H1 (cell line): ENCODE measurements around the gene DKK1. TPM values are rescaled to one million over a fixed set of nuclear protein-coding genes. Genes with fewer than 3 reads are reported as not detected.

Experiments
- CTCF ChIA-PET: fragments of 300-600 bp; sonication (Branson Sonifier 250); formaldehyde crosslinking; loops from one replicate; lab custom pipeline; 2021; ENCODE audit not compliant: partially characterized antibody; lab: Charles Lee
- POLR2A ChIA-PET: fragments of 300-600 bp; sonication (Branson Sonifier 250); formaldehyde crosslinking; loops from one replicate; lab custom pipeline; 2021; ENCODE audit warnings: inconsistent platforms; ENCODE audit not compliant: partially characterized antibody; lab: Charles Lee
- DNase-seq, 2 experiments: peaks; one replicate each; pipeline versions ENCODE4 v3.0.0 to v3.0.0-alpha.2; 2010 to 2022; ENCODE audit warnings: low spot score in 2 of 2, low read depth in 1 of 2, mixed read lengths in 1 of 2
- FAIRE-seq: peaks from 2 replicates; lab custom pipeline; 2011; peaks lifted over from hg19 to GRCh38; lab: Jason Lieb, UNC
- H2AFZ ChIP-seq: 2 replicates; pipeline ENCODE4 v1.8.1; 2012; ENCODE audit warnings: low read length, inconsistent platforms
- H2AK5ac ChIP-seq: 2 replicates; pipeline ENCODE4 v1.6.1; 2013; ENCODE audit warnings: low read depth, low read length
- H2BK120ac ChIP-seq: replicated peaks from 2 replicates; pipeline ENCODE3; 2013; ENCODE audit warnings: low read depth, low read length, inconsistent platforms
- H2BK12ac ChIP-seq: 2 replicates; pipeline ENCODE4 v1.6.1; 2013; ENCODE audit warnings: low read depth, low read length
- H2BK15ac ChIP-seq: 2 replicates; pipeline ENCODE4 v1.6.1; 2013; ENCODE audit warnings: low read length
- H2BK20ac ChIP-seq: 2 replicates; pipeline ENCODE4 v1.6.1; 2013; ENCODE audit warnings: low read length
- H2BK5ac ChIP-seq: 2 replicates; pipeline ENCODE4 v1.6.1; 2013; ENCODE audit warnings: low read depth, low read length
- H3K14ac ChIP-seq: 2 replicates; pipeline ENCODE4 v1.6.1; 2013; ENCODE audit warnings: inconsistent platforms; ENCODE audit not compliant: insufficient read length
- H3K18ac ChIP-seq: 2 replicates; pipeline ENCODE4 v1.6.1; 2013; ENCODE audit warnings: low read length; ENCODE audit errors: extremely low read depth
- H3K23ac ChIP-seq: 2 replicates; pipeline ENCODE4 v1.6.1; 2013; ENCODE audit warnings: inconsistent platforms; ENCODE audit not compliant: insufficient read length
- H3K23me2 ChIP-seq: 2 replicates; pipeline ENCODE4 v1.6.1; 2013; ENCODE audit warnings: low read depth, low read length
- H3K27ac ChIP-seq: 2 replicates; pipeline ENCODE4 v1.6.1; 2011; ENCODE audit warnings: low read depth, low read length, inconsistent platforms
- H3K27me3 ChIP-seq, 4 experiments: replicated peaks in 1 of 4; 1 replicate in 1 of 4; 2 replicates in 3 of 4; pipeline versions ENCODE4 v1.6.1 to v1.8.1; 2011 to 2013; ENCODE audit warnings: low read length in 3 of 4, mild to moderate bottlenecking in 3 of 4, inconsistent platforms in 2 of 4, mixed read lengths in 2 of 4, moderate library complexity in 1 of 4; ENCODE audit not compliant: control insufficient read depth in 3 of 4, insufficient read depth in 3 of 4; ENCODE audit errors: extremely low read depth in 1 of 4
- H3K36me3 ChIP-seq, 4 experiments: 2 replicates each; pipeline versions ENCODE4 v1.6.1 to v1.8.1; 2011 to 2013; ENCODE audit warnings: mild to moderate bottlenecking in 4 of 4, low read length in 3 of 4, moderate library complexity in 2 of 4, control low read depth in 1 of 4, inconsistent platforms in 1 of 4; ENCODE audit not compliant: insufficient read depth in 4 of 4, control insufficient read depth in 2 of 4
- H3K4ac ChIP-seq: replicated peaks from 2 replicates; pipeline ENCODE3; 2013; ENCODE audit warnings: low read length, low read depth, mixed read lengths, inconsistent platforms; ENCODE audit not compliant: insufficient read length
- H3K4me1 ChIP-seq, 4 experiments: replicated peaks in 1 of 4; 1 replicate in 1 of 4; 2 replicates in 3 of 4; pipeline versions ENCODE4 v1.6.1 to v1.8.1; 2011 to 2013; ENCODE audit warnings: low read length in 3 of 4, inconsistent platforms in 2 of 4, mixed read lengths in 1 of 4; ENCODE audit not compliant: insufficient read depth in 4 of 4, control insufficient read depth in 3 of 4
- H3K4me2 ChIP-seq, 2 experiments: 2 replicates each; pipeline versions ENCODE4 v1.6.1 to v1.8.1; 2011 to 2013; ENCODE audit warnings: low read depth in 2 of 2, low read length in 2 of 2, control low read depth in 1 of 2, inconsistent platforms in 1 of 2, mild to moderate bottlenecking in 1 of 2; ENCODE audit not compliant: insufficient read depth in 1 of 2
- H3K4me3 ChIP-seq, 4 experiments: fragments of 200-600, 300-600 bp in 1 of 4; sonication (generic), shearing (Covaris generic), sonication (Bioruptor Twin) in 1 of 4; 2 replicates each; pipeline versions ENCODE4 v1.5.1 to v1.8.1; 2011 to 2016; ENCODE audit warnings: low read length in 4 of 4, low read depth in 3 of 4, control low read depth in 2 of 4, inconsistent platforms in 2 of 4, mild to moderate bottlenecking in 2 of 4, mixed read lengths in 1 of 4, moderate library complexity in 1 of 4; ENCODE audit not compliant: insufficient read depth in 2 of 4; ENCODE audit errors: extremely low read depth in 1 of 4
- H3K56ac ChIP-seq: replicated peaks from 2 replicates; pipeline ENCODE3; 2013; ENCODE audit warnings: low read depth, mild to moderate bottlenecking, mixed read lengths, low read length, inconsistent platforms; ENCODE audit not compliant: insufficient read length
- H3K79me1 ChIP-seq: 2 replicates; pipeline ENCODE4 v1.6.1; 2013; ENCODE audit warnings: low read depth, low read length, control low read depth
- H3K79me2 ChIP-seq, 2 experiments: 2 replicates each; pipeline versions ENCODE4 v1.6.1 to v1.8.1; 2012 to 2013; ENCODE audit warnings: low read length in 2 of 2, mild to moderate bottlenecking in 2 of 2, inconsistent platforms in 1 of 2; ENCODE audit not compliant: insufficient read depth in 2 of 2, control insufficient read depth in 1 of 2
- H3K9ac ChIP-seq, 4 experiments: replicated peaks in 1 of 4; 1 replicate in 1 of 4; 2 replicates in 3 of 4; pipeline versions ENCODE4 v1.6.1 to v1.8.1; 2011 to 2013; ENCODE audit warnings: low read depth in 3 of 4, low read length in 3 of 4, control low read depth in 2 of 4, mild to moderate bottlenecking in 2 of 4, moderate library complexity in 2 of 4, inconsistent platforms in 1 of 4; ENCODE audit errors: extremely low read depth in 1 of 4
- H3K9me3 ChIP-seq, 2 experiments: 2 replicates each; pipeline versions ENCODE4 v1.6.1 to v1.8.1; 2012 to 2013; ENCODE audit warnings: mild to moderate bottlenecking in 2 of 2, moderate library complexity in 2 of 2, control low read depth in 1 of 2, inconsistent platforms in 1 of 2, low read depth in 1 of 2, low read length in 1 of 2, mixed read lengths in 1 of 2; ENCODE audit not compliant: insufficient read depth in 2 of 2
- H4K20me1 ChIP-seq, 2 experiments: replicated peaks in 1 of 2; 2 replicates each; pipeline versions ENCODE3 to v1.8.1; 2011 to 2013; ENCODE audit warnings: inconsistent platforms in 2 of 2, low read length in 2 of 2, mild to moderate bottlenecking in 1 of 2; ENCODE audit not compliant: insufficient read depth in 2 of 2, control insufficient read depth in 1 of 2
- H4K5ac ChIP-seq: 2 replicates; pipeline ENCODE4 v1.6.1; 2013; ENCODE audit warnings: low read length, low read depth, mixed read lengths, inconsistent platforms; ENCODE audit not compliant: insufficient read length
- H4K8ac ChIP-seq: 2 replicates; pipeline ENCODE4 v1.8.0; 2013; ENCODE audit warnings: mild to moderate bottlenecking, moderate library complexity, low read length, inconsistent platforms; ENCODE audit not compliant: insufficient read depth; ENCODE audit errors: extremely low read depth
- H4K91ac ChIP-seq: replicated peaks from 2 replicates; pipeline ENCODE3; 2013; ENCODE audit warnings: low read length, mixed read lengths, inconsistent platforms; ENCODE audit not compliant: insufficient read length
- POLR2AphosphoS5 ChIP-seq: IDR thresholded peaks from 2 replicates; pipeline ENCODE4 v1.6.1; 2011; ENCODE audit warnings: low read depth, low read length
- SIX5 ChIP-seq: IDR thresholded peaks from 2 replicates; pipeline ENCODE4 v1.6.1; 2011; ENCODE audit warnings: mild to moderate bottlenecking, low read depth, low read length
- WGBS, 2 experiments: shearing (Covaris generic) in 1 of 2; methylation state at CpG; one replicate each; pipeline versions ENCODE4 v1.1.6 to v1.1.7; 2013 to 2015; ENCODE audit warnings: low lambda C conversion rate in 2 of 2, mixed read lengths in 2 of 2, inconsistent platforms in 1 of 2, low coverage in 1 of 2, missing lambda C conversion rate in 1 of 2; ENCODE audit not compliant: insufficient replicate concordance in 2 of 2, insufficient coverage in 1 of 2, insufficient read length in 1 of 2; ENCODE audit errors: extremely low coverage in 1 of 2, missing lambda C conversion rate in 1 of 2; 5-methylcytosine and 5-hydroxymethylcytosine counted together
- polyA plus RNA-seq, 7 experiments: library from polyadenylated mRNA; depleted of rRNA in 3 of 7; stranded (reverse) in 5 of 7; unstranded in 2 of 7; fragments of >200 nt in 5 of 7; fragments of 200-250 nt in 2 of 7; gene quantifications; 1 replicate in 5 of 7; 2 replicates in 1 of 7; 4 replicates in 1 of 7; pipeline versions ENCODE4 v1.2.1 to v1.2.3, GENCODE V29; 2011 to 2013; ENCODE audit warnings: missing spikeins in 2 of 7, mixed read lengths in 2 of 7
- total RNA-seq: library from RNA; stranded (reverse); fragmentation: NEBNext Ultra II Directional; extraction: Animal tissue kit (Norgen Biotek cat#: 25700); gene quantifications from 2 replicates; pipeline ENCODE4 v1.2.1, GENCODE V29; 2021
- TF ChIP-seq, protein P1 (sequence below): IDR thresholded peaks from 2 replicates; pipeline ENCODE4 v1.6.1; 2012; ENCODE audit warnings: low read length, inconsistent platforms

The DKK1 gene
- total and polyA plus RNA-seq, 2 of the 8 experiments (the other 6 are each of a cell fraction or from before 2014, with no cell fraction given) = 0.36 to 0.61 TPM

DNA sequence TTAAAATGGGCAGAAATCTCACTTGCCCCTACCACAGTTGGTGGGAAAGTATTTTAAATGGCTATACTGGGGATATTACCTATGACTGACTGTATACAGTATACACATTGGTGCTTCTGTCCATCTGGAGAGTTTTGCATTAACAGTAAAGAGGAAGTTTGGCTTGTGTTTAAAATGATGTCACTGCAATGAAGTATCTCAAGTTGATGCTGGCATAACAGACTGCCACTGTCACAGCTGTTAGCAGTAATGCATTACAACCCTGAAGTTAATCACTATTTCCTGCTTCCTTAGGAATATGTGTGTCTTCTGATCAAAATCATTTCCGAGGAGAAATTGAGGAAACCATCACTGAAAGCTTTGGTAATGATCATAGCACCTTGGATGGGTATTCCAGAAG lies 1.9 kb downstream of the DKK1 start:
- H3K9me3 ChIP-seq = no peaks in the 10 kb centered on the region
- TF ChIP-seq SIX5 = no peak
- TF ChIP-seq POLR2AphosphoS5 = no peak
- TF ChIP-seq, protein P1, sequence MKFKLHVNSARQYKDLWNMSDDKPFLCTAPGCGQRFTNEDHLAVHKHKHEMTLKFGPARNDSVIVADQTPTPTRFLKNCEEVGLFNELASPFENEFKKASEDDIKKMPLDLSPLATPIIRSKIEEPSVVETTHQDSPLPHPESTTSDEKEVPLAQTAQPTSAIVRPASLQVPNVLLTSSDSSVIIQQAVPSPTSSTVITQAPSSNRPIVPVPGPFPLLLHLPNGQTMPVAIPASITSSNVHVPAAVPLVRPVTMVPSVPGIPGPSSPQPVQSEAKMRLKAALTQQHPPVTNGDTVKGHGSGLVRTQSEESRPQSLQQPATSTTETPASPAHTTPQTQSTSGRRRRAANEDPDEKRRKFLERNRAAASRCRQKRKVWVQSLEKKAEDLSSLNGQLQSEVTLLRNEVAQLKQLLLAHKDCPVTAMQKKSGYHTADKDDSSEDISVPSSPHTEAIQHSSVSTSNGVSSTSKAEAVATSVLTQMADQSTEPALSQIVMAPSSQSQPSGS = no peak
- H3K36me3 ChIP-seq = no peaks in the 10 kb centered on the region
- peaks cover 4 to 8% (median 6%) of the 10 kb centered on the region in 4 experiments; a peak in 6 of 7 replicates for H3K4me1 ChIP-seq
- no peak overlapping the region for H2AFZ ChIP-seq
- WGBS, 2 experiments = 96% methylated on average over 1 of the region's 1 CpG; no CpG with 5 or more reads in 1 of the 2 experiments
- no peak overlapping the region for H3K18ac ChIP-seq
- no peaks in the 10 kb centered on the region for H3K79me1 ChIP-seq
- no peak overlapping the region for H4K91ac ChIP-seq
- H2BK120ac ChIP-seq = no peak overlapping the region
- no peaks in the 10 kb centered on the region for H3K79me2 ChIP-seq
- H3K56ac ChIP-seq = no peak overlapping the region
- no peak for FAIRE-seq
- H2BK5ac ChIP-seq = no peak overlapping the region
- no peak overlapping the region for H3K4me2 ChIP-seq
- H4K8ac ChIP-seq = no peak overlapping the region
- DNase-seq = no peak
- no peak overlapping the region for H3K27ac ChIP-seq
- H3K4me3 ChIP-seq = no peak overlapping the region
- no peak overlapping the region for H3K9ac ChIP-seq
- H2BK20ac ChIP-seq = no peak overlapping the region
- H3K4ac ChIP-seq = no peak overlapping the region
- H3K27me3 ChIP-seq = peaks cover 32 to 58% (median 50%) of the 10 kb centered on the region in 4 experiments
- peaks cover 0 to 2% of the 10 kb centered on the region in 2 experiments for H4K20me1 ChIP-seq
- no peak overlapping the region for H3K14ac ChIP-seq
- H4K5ac ChIP-seq = no peak overlapping the region
- CTCF ChIA-PET = interaction anchor here (0.7 to 1.5 kb wide), 6 partner anchors 10 to 464 kb away, joined by 3 to 5 read pairs (median 3); no protein-coding TSS in a partner anchor
- no peak overlapping the region for H2BK15ac ChIP-seq
- H2AK5ac ChIP-seq = no peak overlapping the region
- H3K23ac ChIP-seq = no peak overlapping the region
- H3K23me2 ChIP-seq = peaks cover 4% of the 10 kb centered on the region; the same call in 1 of the 2 replicates
- POLR2A ChIA-PET = no interaction called here
- no peak overlapping the region for H2BK12ac ChIP-seq
